DOHH2 (cell line): ENCODE data around the gene MAP3K15.

ENCODE experiments used
- H3F3A ChIP-seq: fragments of 200-600 bp; sonication (generic), shearing (Covaris generic); 2 replicates; pipeline ENCODE4 v1.6.0; 2016; ENCODE audit warnings: antibody characterized with exemption, mild to moderate bottlenecking; ENCODE audit not compliant: control insufficient read depth, insufficient read depth
- H3K27ac ChIP-seq: fragments of 200-600 bp; sonication (generic); 2 replicates; pipeline ENCODE4 v1.5.1; 2014; ENCODE audit warnings: low read depth, mild to moderate bottlenecking, low read length, moderate library complexity
- H3K27me3 ChIP-seq: fragments of 200-600 bp; sonication (generic); 2 replicates; pipeline ENCODE4 v1.6.1; 2014; ENCODE audit warnings: mild to moderate bottlenecking, low read length, mixed read lengths; ENCODE audit not compliant: control insufficient read depth
- H3K36me3 ChIP-seq: fragments of 200-600 bp; sonication (generic); 2 replicates; pipeline ENCODE4 v1.6.1; 2014; ENCODE audit warnings: mild to moderate bottlenecking, low read length, moderate library complexity, mixed read lengths; ENCODE audit not compliant: control insufficient read depth
- H3K4me1 ChIP-seq: fragments of 200-600 bp; sonication (generic); 2 replicates; pipeline ENCODE4 v1.6.1; 2014; ENCODE audit warnings: mild to moderate bottlenecking, low read length, mixed read lengths; ENCODE audit not compliant: control insufficient read depth
- H3K4me2 ChIP-seq: fragments of 200-600 bp; sonication (generic); 2 replicates; pipeline ENCODE4 v1.6.0; 2014; ENCODE audit warnings: mild to moderate bottlenecking, low read length, moderate library complexity
- H3K4me3 ChIP-seq: fragments of 200-600 bp; sonication (generic); 2 replicates; pipeline ENCODE4 v1.5.1; 2014; ENCODE audit warnings: mild to moderate bottlenecking, low read length, mixed read lengths
- H3K79me2 ChIP-seq: fragments of 200-600 bp; sonication (generic); 2 replicates; pipeline ENCODE4 v1.6.1; 2014; ENCODE audit warnings: mild to moderate bottlenecking, low read length, mixed read lengths; ENCODE audit not compliant: control insufficient read depth
- H3K9me2 ChIP-seq: fragments of 200-600 bp; sonication (generic); replicated peaks from 2 replicates; pipeline ENCODE4 v1.6.1; 2014; ENCODE audit warnings: mild to moderate bottlenecking, low read length, mixed read lengths; ENCODE audit not compliant: control insufficient read depth
- H3K9me3 ChIP-seq: fragments of 200-600 bp; sonication (generic); 2 replicates; pipeline ENCODE4 v1.6.1; 2014; ENCODE audit warnings: antibody characterized with exemption, low read length, mixed read lengths; ENCODE audit not compliant: control insufficient read depth, insufficient read depth
- H4K20me1 ChIP-seq: fragments of 200-600 bp; sonication (generic); 2 replicates; pipeline ENCODE4 v1.6.0; 2014; ENCODE audit warnings: low read depth, mild to moderate bottlenecking, antibody characterized with exemption, low read length, moderate library complexity; ENCODE audit not compliant: control insufficient read depth, insufficient read depth
- EZH2phosphoT487 ChIP-seq: fragments of 200-600 bp; sonication (generic); IDR thresholded peaks from 2 replicates; pipeline ENCODE4 v1.6.1; 2017; ENCODE audit warnings: borderline replicate concordance, mild to moderate bottlenecking, antibody characterized with exemption, low read length, moderate library complexity, mixed read lengths
- TF ChIP-seq, protein P1 (sequence below): fragments of 200-600 bp; sonication (generic); IDR thresholded peaks from one replicate; pipeline ENCODE4 v1.5.1; 2014; ENCODE audit warnings: antibody characterized with exemption, mild to moderate bottlenecking, low read depth, low read length; ENCODE audit not compliant: poor library complexity, severe bottlenecking

Gene MAP3K15

DNA sequence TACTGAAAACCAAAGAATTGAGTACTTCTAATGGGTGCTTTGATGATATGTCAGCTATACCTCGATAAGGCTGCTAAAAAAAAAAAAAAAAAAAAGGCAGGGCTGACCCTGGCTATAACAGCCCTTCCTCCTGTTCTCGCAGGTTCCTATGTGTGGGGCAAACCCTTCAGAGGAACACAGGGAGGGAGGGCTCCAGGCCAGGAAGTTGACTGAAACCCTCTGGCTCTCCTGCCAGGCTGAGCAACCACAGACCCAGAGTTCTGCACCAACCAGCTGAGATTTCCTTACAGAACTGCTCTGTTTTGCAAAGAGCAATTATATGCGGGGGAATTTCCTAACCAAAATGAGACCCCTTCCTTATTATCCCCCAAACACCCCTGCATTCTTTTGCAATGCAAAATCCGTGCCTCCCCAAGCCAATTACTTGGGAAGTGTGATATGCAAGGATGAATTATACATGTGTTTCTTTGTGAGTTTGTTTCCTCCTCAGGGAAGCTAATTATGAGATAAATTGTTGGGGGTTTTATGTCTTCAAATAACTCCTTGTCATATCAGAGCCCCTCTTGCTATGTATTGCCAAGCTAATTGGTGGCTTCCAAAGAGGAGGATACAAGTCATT lies 126.0 kb downstream of the MAP3K15 start:
- no peaks in the 10 kb centered on the region for H3K79me2 ChIP-seq
- TF ChIP-seq EZH2phosphoT487 = no peak
- TF ChIP-seq, protein P1, sequence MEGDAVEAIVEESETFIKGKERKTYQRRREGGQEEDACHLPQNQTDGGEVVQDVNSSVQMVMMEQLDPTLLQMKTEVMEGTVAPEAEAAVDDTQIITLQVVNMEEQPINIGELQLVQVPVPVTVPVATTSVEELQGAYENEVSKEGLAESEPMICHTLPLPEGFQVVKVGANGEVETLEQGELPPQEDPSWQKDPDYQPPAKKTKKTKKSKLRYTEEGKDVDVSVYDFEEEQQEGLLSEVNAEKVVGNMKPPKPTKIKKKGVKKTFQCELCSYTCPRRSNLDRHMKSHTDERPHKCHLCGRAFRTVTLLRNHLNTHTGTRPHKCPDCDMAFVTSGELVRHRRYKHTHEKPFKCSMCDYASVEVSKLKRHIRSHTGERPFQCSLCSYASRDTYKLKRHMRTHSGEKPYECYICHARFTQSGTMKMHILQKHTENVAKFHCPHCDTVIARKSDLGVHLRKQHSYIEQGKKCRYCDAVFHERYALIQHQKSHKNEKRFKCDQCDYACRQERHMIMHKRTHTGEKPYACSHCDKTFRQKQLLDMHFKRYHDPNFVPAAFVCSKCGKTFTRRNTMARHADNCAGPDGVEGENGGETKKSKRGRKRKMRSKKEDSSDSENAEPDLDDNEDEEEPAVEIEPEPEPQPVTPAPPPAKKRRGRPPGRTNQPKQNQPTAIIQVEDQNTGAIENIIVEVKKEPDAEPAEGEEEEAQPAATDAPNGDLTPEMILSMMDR = no peak

DNA sequence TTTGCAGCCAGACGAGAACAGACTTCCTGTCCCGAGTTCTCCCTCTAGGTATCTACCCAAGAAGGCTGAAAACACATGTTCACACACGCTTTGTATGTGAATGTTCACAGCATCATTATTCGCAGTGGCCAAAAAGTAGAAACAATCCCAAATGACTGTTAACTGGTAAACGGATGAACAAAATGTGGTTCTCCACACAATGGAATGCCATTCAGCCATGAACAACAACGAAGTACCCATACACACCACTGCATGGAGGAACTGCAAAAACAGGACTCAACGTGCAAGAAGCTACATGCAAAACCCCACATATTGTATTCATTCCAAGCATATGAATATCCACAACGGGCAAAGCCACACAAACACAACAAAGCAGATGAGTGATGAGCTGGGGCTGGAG lies 126.6 kb downstream of the MAP3K15 start:
- TF ChIP-seq, protein P1 = no peak
- TF ChIP-seq EZH2phosphoT487 = no peak

More for the DNA sequence above, 126.0 kb downstream of the MAP3K15 start:
- H3K27ac ChIP-seq = no peak overlapping the region
- H3K9me2 ChIP-seq = no peaks in the 10 kb centered on the region
- no peaks in the 10 kb centered on the region for H3K36me3 ChIP-seq
- no peak overlapping the region for H3K4me3 ChIP-seq
- no peaks in the 10 kb centered on the region for H3F3A ChIP-seq
- no peaks in the 10 kb centered on the region for H3K9me3 ChIP-seq
- no peaks in the 10 kb centered on the region for H3K4me1 ChIP-seq
- H3K4me2 ChIP-seq = no peak overlapping the region
- H4K20me1 ChIP-seq = no peaks in the 10 kb centered on the region
- no peaks in the 10 kb centered on the region for H3K27me3 ChIP-seq

DNA sequence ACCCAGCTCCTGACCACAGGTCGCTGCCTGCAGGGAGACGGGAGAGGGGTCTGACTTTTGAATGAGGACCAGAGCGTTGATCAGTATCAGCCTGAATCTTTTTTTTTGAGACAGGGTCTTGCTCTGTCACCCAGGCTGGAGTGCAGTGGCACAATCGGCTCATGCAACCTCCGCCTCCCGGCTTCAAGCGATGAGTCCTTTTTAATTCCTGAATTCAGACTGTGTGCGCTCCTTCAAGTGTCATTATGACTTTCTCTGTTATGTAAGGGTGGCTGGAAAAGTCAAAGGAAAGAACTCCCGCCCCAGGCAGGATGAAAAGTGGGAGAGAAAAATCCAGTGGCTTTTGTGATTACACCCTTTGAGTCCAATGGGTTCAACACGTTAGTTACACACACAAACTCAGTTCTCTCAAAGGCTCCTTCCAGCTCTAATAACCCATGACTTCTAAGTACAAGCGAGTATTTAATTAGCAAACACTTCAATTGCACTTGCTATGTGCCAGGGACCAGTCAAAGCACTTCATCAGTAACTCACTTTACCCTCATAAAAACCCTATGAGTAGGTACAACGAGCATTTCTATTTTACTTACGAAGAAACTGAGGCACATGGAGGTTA lies 127.1 kb downstream of the MAP3K15 start:
- TF ChIP-seq, protein P1 = no peak
- TF ChIP-seq EZH2phosphoT487 = no peak
- H3K27ac ChIP-seq = no peak overlapping the region
- H3K79me2 ChIP-seq = no peaks in the 10 kb centered on the region

More for the DNA sequence above, 126.6 kb downstream of the MAP3K15 start:
- Histone ChIP-seq H3K4me1 (no peaks in the 10 kb centered on the region), H3F3A (no peaks in the 10 kb centered on the region), H3K9me2 (no peaks in the 10 kb centered on the region), H3K4me2 (no peak overlapping the region), H3K36me3 (no peaks in the 10 kb centered on the region), H3K9me3 (no peaks in the 10 kb centered on the region), H4K20me1 (no peaks in the 10 kb centered on the region), H3K4me3 (no peak overlapping the region), H3K27me3 (no peaks in the 10 kb centered on the region), H3K79me2 (no peaks in the 10 kb centered on the region), H3K27ac (no peak overlapping the region)

More for the DNA sequence above, 127.1 kb downstream of the MAP3K15 start:
- H3K36me3 ChIP-seq = no peaks in the 10 kb centered on the region
- no peaks in the 10 kb centered on the region for H4K20me1 ChIP-seq
- no peak overlapping the region for H3K4me3 ChIP-seq
- no peaks in the 10 kb centered on the region for H3K4me1 ChIP-seq
- H3K9me2 ChIP-seq = no peaks in the 10 kb centered on the region
- H3K4me2 ChIP-seq = no peak overlapping the region
- H3K27me3 ChIP-seq = no peaks in the 10 kb centered on the region
- no peaks in the 10 kb centered on the region for H3K9me3 ChIP-seq
- H3F3A ChIP-seq = no peaks in the 10 kb centered on the region
